HepG2 (cell line): ENCODE measurements around the gene CTNNBL1. TPM values are rescaled to one million over a fixed set of nuclear protein-coding genes. Genes with fewer than 3 reads are reported as not detected.

Source experiments
- CC2D1A ChIP-seq: sonication (generic); formaldehyde crosslinking; IDR thresholded peaks from 2 replicates; pipeline ENCODE4 v1.8.1; 2023; ENCODE audit warnings: mild to moderate bottlenecking, missing genetic modification reagents
- E2F2 ChIP-seq: sonication (generic); formaldehyde crosslinking; IDR thresholded peaks from 2 replicates; pipeline ENCODE4 v1.4.0; 2020; ENCODE audit warnings: missing genetic modification reagents, borderline replicate concordance
- FOSL2 ChIP-seq: sonication (generic); formaldehyde crosslinking; IDR thresholded peaks from 2 replicates; pipeline ENCODE4 v1.4.0; 2020; ENCODE audit warnings: missing genetic modification reagents
- GTF3A ChIP-seq: sonication (generic); formaldehyde crosslinking; conservative IDR thresholded peaks from 2 replicates; pipeline ENCODE4 v1.4.0; 2020; ENCODE audit warnings: mild to moderate bottlenecking, missing genetic modification reagents
- HOXA5 ChIP-seq: sonication (generic); formaldehyde crosslinking; IDR thresholded peaks from 2 replicates; pipeline ENCODE4 v1.4.0; 2020; ENCODE audit warnings: missing genetic modification reagents
- MTF2 ChIP-seq: sonication (generic); formaldehyde crosslinking; IDR thresholded peaks from 2 replicates; pipeline ENCODE4 v1.5.0; 2020; ENCODE audit warnings: missing genetic modification reagents, borderline replicate concordance
- NFIC ChIP-seq: IDR thresholded peaks from 2 replicates; pipeline ENCODE4 v1.6.1; 2012; ENCODE audit warnings: mild to moderate bottlenecking, low read length, inconsistent platforms
- PRPF4 ChIP-seq: fragments of 200-400 bp; formaldehyde crosslinking; IDR thresholded peaks from 2 replicates; pipeline ENCODE4 v1.6.1; 2016; ENCODE audit warnings: low read length, low read depth; ENCODE audit not compliant: poor library complexity, severe bottlenecking
- RERE ChIP-seq: IDR thresholded peaks from 2 replicates; pipeline ENCODE4 v1.6.1; 2016; ENCODE audit warnings: low read depth, missing genetic modification reagents, missing compliant biosample characterization
- TBX3 ChIP-seq: fragments of 450-650 bp; IDR thresholded peaks from 2 replicates; pipeline ENCODE4 v1.6.1; 2017; ENCODE audit warnings: antibody characterized with exemption, mild to moderate bottlenecking, inconsistent platforms, borderline replicate concordance
- ZNF326 ChIP-seq: sonication (generic); formaldehyde crosslinking; IDR thresholded peaks from 2 replicates; pipeline ENCODE4 v1.4.0; 2020; ENCODE audit warnings: missing genetic modification reagents, borderline replicate concordance
- ZNF446 ChIP-seq: sonication (generic); formaldehyde crosslinking; IDR thresholded peaks from 2 replicates; pipeline ENCODE4 v1.5.0; 2020; ENCODE audit warnings: mild to moderate bottlenecking, missing genetic modification reagents
- ZNF800 ChIP-seq: sonication (generic); formaldehyde crosslinking; IDR thresholded peaks from 2 replicates; pipeline ENCODE4 v1.4.0; 2020; ENCODE audit warnings: missing genetic modification reagents
- ZNF850 ChIP-seq: sonication (generic); formaldehyde crosslinking; conservative IDR thresholded peaks from 2 replicates; pipeline ENCODE4 v1.9.0; 2021; ENCODE audit warnings: mild to moderate bottlenecking, missing genetic modification reagents
- polyA plus RNA-seq, 8 experiments: library from polyadenylated mRNA; depleted of rRNA in 3 of 8; stranded (reverse) in 7 of 8; unstranded in 1 of 8; fragments of >200 nt; fragmentation: Illumina TruSeq in 4 of 8; extraction: Trizol in 4 of 8; gene quantifications; 2 replicates each; pipeline versions ENCODE4 v1.2.1 to v1.2.3, GENCODE V29; 2011 to 2016; ENCODE audit warnings: low read depth in 4 of 8, missing spikeins in 1 of 8, mixed read lengths in 1 of 8; ENCODE audit not compliant: insufficient read depth in 1 of 8
- total RNA-seq, 5 experiments: library from RNA; depleted of rRNA; stranded (reverse); fragments of >200 nt; fragmentation: Illumina TruSeq; extraction: Trizol; gene quantifications; 2 replicates each; pipeline ENCODE4 v1.2.3, GENCODE V29; 2016; ENCODE audit warnings: low read depth in 1 of 5

The CTNNBL1 gene
- total and polyA plus RNA-seq, 2 of the 13 experiments (the other 11 are each of a cell fraction or from before 2014, with no cell fraction given) = 49.3 to 94.6 TPM

- TF ChIP-seq ZNF800 (no peak), TBX3 (no peak), FOSL2 (CRISPR knock-in tag) (no peak), RERE (no peak), ZNF850 (CRISPR knock-in tag) (no peak), E2F2 (CRISPR knock-in tag) (no peak), ZNF446 (CRISPR knock-in tag) (no peak), HOXA5 (CRISPR knock-in tag) (no peak), PRPF4 (no peak), ZNF326 (CRISPR knock-in tag) (no peak), GTF3A (CRISPR knock-in tag) (no peak), NFIC (no peak), CC2D1A (CRISPR knock-in tag) (no peak), MTF2 (no peak)
These were observed 133.8 kb downstream of the CTNNBL1 start (continued) for GRCh38 chr20:37827605-37828004.
